Ovary (tissue), 3 donors: Measurements from ENCODE around the gene GRIK4.

Experiments
- EP300 ChIP-seq: sonication (generic); formaldehyde crosslinking; IDR thresholded peaks from one replicate; pipeline ENCODE4 v1.6.1; 2017; ENCODE audit warnings: antibody characterized with exemption
- POLR2A ChIP-seq: fragments of 450-650 bp; IDR thresholded peaks from one replicate; pipeline ENCODE4 v1.6.1; 2017; ENCODE audit warnings: antibody characterized with exemption, mild to moderate bottlenecking, moderate library complexity
- TF ChIP-seq, protein P1 (sequence below), 3 donors: fragments of 450-650 bp in 2 of 3; fragments of 200-600 bp in 1 of 3; IDR thresholded peaks; one replicate each; pipeline versions ENCODE4 v1.5.1 to v1.8.0; 2016 to 2022; ENCODE audit warnings: antibody characterized with exemption in 3 of 3, mild to moderate bottlenecking in 1 of 3
- donor health status: DM: no; HTN: no; CAD: no.

DNA sequence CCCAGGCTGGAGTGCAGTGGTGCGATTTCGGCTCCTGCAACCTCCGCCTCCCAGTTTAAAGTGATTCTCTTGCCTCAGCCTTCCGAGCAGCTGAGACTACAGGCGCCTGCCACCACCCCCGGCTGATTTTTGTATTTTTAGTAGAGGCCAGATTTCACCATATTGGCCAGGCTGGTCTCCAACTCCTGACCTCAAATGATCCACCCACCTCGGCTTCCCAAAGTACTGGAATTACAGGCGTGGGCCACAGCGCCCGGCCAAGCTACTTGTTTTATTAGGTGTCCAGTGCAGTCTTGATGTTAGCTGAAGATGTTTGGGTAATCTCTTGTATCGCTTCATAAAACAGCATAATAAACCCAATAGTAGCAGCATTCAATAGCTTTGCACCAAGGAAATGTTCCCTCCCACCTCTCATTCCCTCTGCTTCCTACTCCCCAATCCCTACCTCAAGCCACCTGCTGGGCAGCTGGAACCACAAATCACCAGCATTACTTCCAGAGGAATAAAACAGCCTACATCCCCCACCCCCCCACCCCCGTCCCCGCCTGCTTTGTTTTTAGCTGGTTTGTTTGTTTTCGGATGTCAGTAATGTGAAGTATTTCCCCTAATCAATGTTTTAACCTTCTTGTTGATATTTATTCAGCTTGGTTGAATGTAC, 11.0 kb upstream of the GRIK4 start:
- TF ChIP-seq POLR2A (no peak), EP300 (no peak)
- TF ChIP-seq, protein P1, sequence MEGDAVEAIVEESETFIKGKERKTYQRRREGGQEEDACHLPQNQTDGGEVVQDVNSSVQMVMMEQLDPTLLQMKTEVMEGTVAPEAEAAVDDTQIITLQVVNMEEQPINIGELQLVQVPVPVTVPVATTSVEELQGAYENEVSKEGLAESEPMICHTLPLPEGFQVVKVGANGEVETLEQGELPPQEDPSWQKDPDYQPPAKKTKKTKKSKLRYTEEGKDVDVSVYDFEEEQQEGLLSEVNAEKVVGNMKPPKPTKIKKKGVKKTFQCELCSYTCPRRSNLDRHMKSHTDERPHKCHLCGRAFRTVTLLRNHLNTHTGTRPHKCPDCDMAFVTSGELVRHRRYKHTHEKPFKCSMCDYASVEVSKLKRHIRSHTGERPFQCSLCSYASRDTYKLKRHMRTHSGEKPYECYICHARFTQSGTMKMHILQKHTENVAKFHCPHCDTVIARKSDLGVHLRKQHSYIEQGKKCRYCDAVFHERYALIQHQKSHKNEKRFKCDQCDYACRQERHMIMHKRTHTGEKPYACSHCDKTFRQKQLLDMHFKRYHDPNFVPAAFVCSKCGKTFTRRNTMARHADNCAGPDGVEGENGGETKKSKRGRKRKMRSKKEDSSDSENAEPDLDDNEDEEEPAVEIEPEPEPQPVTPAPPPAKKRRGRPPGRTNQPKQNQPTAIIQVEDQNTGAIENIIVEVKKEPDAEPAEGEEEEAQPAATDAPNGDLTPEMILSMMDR (IDR thresholded peaks at IDR 0.05), result no peak
